A549 (cell line): ENCODE results near the gene MRPL4.

Experiments used
- BCL3 ChIP-seq: fragments of >200 bp; sonication (Bioruptor Twin); formaldehyde crosslinking; IDR thresholded peaks from 3 replicates; pipeline ENCODE4 v1.6.1; 2016
- CEBPB ChIP-seq, 2 experiments: fragments of >200 bp in 1 of 2; sonication (Bioruptor Twin) in 1 of 2; formaldehyde crosslinking in 1 of 2; IDR thresholded peaks; 2 replicates each; pipeline ENCODE4 v1.6.1; 2012 to 2016
- CHD2 ChIP-seq: fragments of 150-350 bp; IDR thresholded peaks from 2 replicates; pipeline ENCODE4 v1.6.1; 2014; ENCODE audit warnings: low read length; ENCODE audit not compliant: partially characterized antibody
- CTCF ChIP-seq: fragments of >200 bp; sonication (Bioruptor Twin); formaldehyde crosslinking; IDR thresholded peaks from 3 replicates; pipeline ENCODE4 v1.5.1; 2016
- EHMT2 ChIP-seq: fragments of 200-600 bp; sonication (generic); IDR thresholded peaks from 2 replicates; pipeline ENCODE4 v1.6.1; 2016; ENCODE audit warnings: antibody characterized with exemption, low read depth, mild to moderate bottlenecking, moderate library complexity
- ELK1 ChIP-seq: fragments of 150-350 bp; IDR thresholded peaks from 2 replicates; pipeline ENCODE4 v1.6.1; 2014; ENCODE audit warnings: low read depth, mild to moderate bottlenecking, low read length
- EP300 ChIP-seq, 2 experiments: fragments of >200 bp; sonication (Bioruptor Twin); formaldehyde crosslinking; IDR thresholded peaks; 2 replicates in 1 of 2; 3 replicates in 1 of 2; pipeline ENCODE4 v1.6.1; 2016 to 2017
- HMGXB4 ChIP-seq: fragments of 250-450 bp; sonication (Bioruptor Pico); IDR thresholded peaks from 2 replicates; pipeline ENCODE4 v1.5.0; 2021; ENCODE audit warnings: mild to moderate bottlenecking, moderate library complexity, borderline replicate concordance
- POLR2A ChIP-seq: IDR thresholded peaks from 2 replicates; pipeline ENCODE4 v1.6.1; 2012; ENCODE audit warnings: mild to moderate bottlenecking, low read length
- RAD21 ChIP-seq, 2 experiments: fragments of >200 bp in 1 of 2; sonication (Bioruptor Twin) in 1 of 2; formaldehyde crosslinking in 1 of 2; IDR thresholded peaks in 1 of 2; conservative IDR thresholded peaks in 1 of 2; 2 replicates in 1 of 2; 3 replicates in 1 of 2; pipeline ENCODE4 v1.6.1; 2012 to 2018; ENCODE audit warnings: inconsistent platforms in 1 of 2
- REST ChIP-seq: fragments of 200-600 bp; sonication (generic); IDR thresholded peaks from 2 replicates; pipeline ENCODE4 v1.6.1; 2016; ENCODE audit warnings: antibody characterized with exemption, mild to moderate bottlenecking, moderate library complexity
- TFCP2L1 ChIP-seq: fragments of 250-450 bp; sonication (Bioruptor Pico); IDR thresholded peaks from 2 replicates; pipeline ENCODE4 v1.5.0; 2021; ENCODE audit warnings: mild to moderate bottlenecking

- TF ChIP-seq ELK1, result no peak
- no peak for TF ChIP-seq EP300 (IDR thresholded peaks at IDR 0.05)
- no peak for TF ChIP-seq RAD21 (conservative IDR thresholded peaks at IDR 0.05 in 1 of 2, IDR thresholded peaks at IDR 0.05 in 1 of 2)
- TF ChIP-seq HMGXB4 (CRISPR knock-in tag), result no peak
- TF ChIP-seq REST, result no peak
- TF ChIP-seq POLR2A, result no peak
- no peak for TF ChIP-seq CTCF
- no peak for TF ChIP-seq CHD2
- TF ChIP-seq CEBPB (IDR thresholded peaks at IDR 0.05), result no peak
- TF ChIP-seq BCL3, result no peak
- no peak for TF ChIP-seq TFCP2L1 (CRISPR knock-in tag)
- no peak for TF ChIP-seq EHMT2
Measured at GRCh38 chr19:10270180-10270615, 18.2 kb downstream of the MRPL4 start.
